Measurements from ENCODE around the gene NCOA7.

DNA sequence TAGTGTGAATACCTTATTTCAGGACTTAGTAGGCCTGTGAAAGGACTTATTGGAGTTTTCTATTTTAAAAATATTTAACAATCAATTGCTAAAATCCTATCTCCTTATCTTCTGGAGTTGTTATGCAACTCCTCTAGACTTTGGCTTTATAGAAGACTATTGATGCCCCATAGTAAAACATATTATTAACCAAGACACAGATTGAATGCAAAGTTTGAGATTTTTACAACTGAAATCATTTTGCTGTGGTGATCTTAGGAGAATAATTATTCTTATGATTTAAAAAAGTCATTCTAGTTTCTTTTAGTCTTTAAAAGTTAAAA is 36.9 kb upstream of the NCOA7 start:
- no peak for TF ChIP-seq POLR2AphosphoS5 (IDR thresholded peaks at IDR 0.05; ENCODE audit: borderline replicate concordance, low read depth, low read length)
- TF ChIP-seq EZH2 (IDR thresholded peaks at IDR 0.05) = no peak
- no peak for TF ChIP-seq FOXP2 (optimal IDR thresholded peaks at IDR 0.05; ENCODE audit: control extremely low read depth, extremely low read length, insufficient read depth)

Data from SK-N-MC (cell line).